Natural killer cell (primary cell): ENCODE measurements around the gene HIVEP3. TPM values are rescaled to one million over a fixed set of nuclear protein-coding genes. Genes with fewer than 3 reads are reported as not detected.

Source experiments
- ATAC-seq, 3 donors: fragments of 150-1000 bp in 2 of 3; fragments of 200-7000 bp in 1 of 3; cut with Tn5 transposase; 1 replicate in 1 of 3; 2 replicates in 2 of 3; pipeline ENCODE4 v1.10.0; 2021; ENCODE audit warnings: mild to moderate bottlenecking in 2 of 3, moderate library complexity in 2 of 3
- DNase-seq, 2 donors: peaks; one replicate each; pipeline versions ENCODE4 v3.0.0 to v3.0.0-alpha.2; 2013 to 2021; ENCODE audit warnings: mixed read lengths in 1 of 2
- H3K27ac ChIP-seq: one replicate; pipeline ENCODE4 v1.5.1; 2013; ENCODE audit warnings: mild to moderate bottlenecking, low read length
- H3K27me3 ChIP-seq: one replicate; pipeline ENCODE4 v1.6.1; 2013; ENCODE audit warnings: low read length; ENCODE audit not compliant: control insufficient read depth, insufficient read depth
- H3K36me3 ChIP-seq: one replicate; pipeline ENCODE4 v1.6.1; 2013; ENCODE audit warnings: low read length; ENCODE audit not compliant: control insufficient read depth, insufficient read depth
- H3K4me1 ChIP-seq: one replicate; pipeline ENCODE4 v1.6.1; 2013; ENCODE audit warnings: low read length; ENCODE audit not compliant: control insufficient read depth, insufficient read depth
- H3K4me3 ChIP-seq: one replicate; pipeline ENCODE4 v1.5.1; 2013; ENCODE audit warnings: low read length
- H3K9me3 ChIP-seq: one replicate; pipeline ENCODE4 v1.6.1; 2013; ENCODE audit warnings: low read length; ENCODE audit not compliant: control insufficient read depth, insufficient read depth
- H3K27ac Mint-ChIP-seq, 2 donors: one replicate each; pipeline ENCODE4 v1.8.0; 2022; ENCODE audit warnings: mild to moderate bottlenecking in 2 of 2, mixed read lengths in 2 of 2, moderate library complexity in 1 of 2
- H3K27me3 Mint-ChIP-seq, 2 donors: one replicate each; pipeline ENCODE4 v1.8.0; 2022; ENCODE audit warnings: low read depth in 2 of 2, mixed read lengths in 2 of 2
- H3K36me3 Mint-ChIP-seq: one replicate; pipeline ENCODE4 v1.8.0; 2022; ENCODE audit warnings: mixed read lengths
- H3K4me1 Mint-ChIP-seq, 2 donors: one replicate each; pipeline ENCODE4 v1.8.0; 2022; ENCODE audit warnings: mixed read lengths in 2 of 2
- H3K4me3 Mint-ChIP-seq: one replicate; pipeline ENCODE4 v1.8.0; 2022; ENCODE audit warnings: mild to moderate bottlenecking, moderate library complexity, mixed read lengths
- H3K9me3 Mint-ChIP-seq, 2 donors: one replicate each; pipeline ENCODE4 v1.8.0; 2022; ENCODE audit warnings: mixed read lengths in 2 of 2
- CTCF ChIP-seq: fragments of 200-600 bp; IDR thresholded peaks from one replicate; pipeline ENCODE4 v1.8.0; 2022; ENCODE audit warnings: antibody characterized with exemption
- WGBS: methylation state at CpG from one replicate; pipeline ENCODE4 v1.1.7; 2013; ENCODE audit warnings: missing lambda C conversion rate; ENCODE audit not compliant: insufficient coverage; 5-methylcytosine and 5-hydroxymethylcytosine counted together
- intact Hi-C: fragments of 100-400 bp; cut with micrococcal nuclease; formaldehyde crosslinking; loops from one replicate; pipeline ENCODE4 v1.14.2; 2022
- total RNA-seq, 4 donors: library from RNA; stranded (reverse); fragments of 120-200 nt in 1 of 4; gene quantifications; one replicate each; pipeline versions ENCODE4 v1.2.3 to v1.2.4, GENCODE V29; 2013 to 2022

HIVEP3 gene
- total RNA-seq, 3 donors from 2014 or later (not counting 1 experiment from before 2014, with no cell fraction given) = 26.2 to 35.2 (median 29.8) TPM

GRCh38 chr1:41483960-41484401, 434.7 kb downstream of the HIVEP3 start:
- H3K9me3 Mint-ChIP-seq = no peaks in the 10 kb centered on the region
- H3K27ac Mint-ChIP-seq = no peak overlapping the region
- DNase-seq = no peak
- no peaks in the 10 kb centered on the region for H3K36me3 Mint-ChIP-seq
- TF ChIP-seq CTCF = no peak
- H3K4me3 ChIP-seq = no peak overlapping the region
- H3K4me3 Mint-ChIP-seq = no peak overlapping the region
- no peak overlapping the region for H3K27ac ChIP-seq
- peaks cover 0 to 7% of the 10 kb centered on the region in 2 donors for H3K4me1 Mint-ChIP-seq
- H3K9me3 ChIP-seq = no peaks in the 10 kb centered on the region
- peaks cover 15 to 25% of the 10 kb centered on the region in 2 donors for H3K27me3 Mint-ChIP-seq
- no peaks in the 10 kb centered on the region for H3K4me1 ChIP-seq
- intact Hi-C loops = no loop called here
- H3K27me3 ChIP-seq = peaks cover 2% of the 10 kb centered on the region
- WGBS = 70% methylated on average over 9 of the region's 9 CpGs
- no peak for ATAC-seq
- H3K36me3 ChIP-seq = no peaks in the 10 kb centered on the region

- Histone ChIP-seq H3K36me3 (no peaks in the 10 kb centered on the region), H3K4me3 (no peak overlapping the region), H3K27me3 (peaks cover 2% of the 10 kb centered on the region), H3K27ac (no peak overlapping the region), H3K9me3 (no peaks in the 10 kb centered on the region), H3K4me1 (no peaks in the 10 kb centered on the region)
- peaks cover 15 to 25% of the 10 kb centered on the region in 2 donors for H3K27me3 Mint-ChIP-seq
- TF ChIP-seq CTCF = no peak
- ATAC-seq = no peak
- intact Hi-C loops = no loop called here
- no peak overlapping the region for H3K27ac Mint-ChIP-seq
- no peaks in the 10 kb centered on the region for H3K9me3 Mint-ChIP-seq
- no peak overlapping the region for H3K4me3 Mint-ChIP-seq
- no peak for DNase-seq
- H3K36me3 Mint-ChIP-seq = no peaks in the 10 kb centered on the region
- 79% methylated on average over 18 of the region's 21 CpGs for WGBS
- peaks cover 0 to 7% of the 10 kb centered on the region in 2 donors for H3K4me1 Mint-ChIP-seq
Observed at GRCh38 chr1:41483001-41483850, 435.5 kb downstream of the HIVEP3 start.

GRCh38 chr1:41482001-41482765, 436.5 kb downstream of the HIVEP3 start:
- H3K27me3 Mint-ChIP-seq = peaks cover 13 to 25% of the 10 kb centered on the region in 2 donors

More at GRCh38 chr1:41482001-41482765, 436.5 kb downstream of the HIVEP3 start:
- Mint-ChIP-seq H3K4me1 (peaks cover 0 to 7% of the 10 kb centered on the region in 2 donors), H3K36me3 (no peaks in the 10 kb centered on the region), H3K27ac (no peak overlapping the region), H3K4me3 (no peak overlapping the region), H3K9me3 (no peaks in the 10 kb centered on the region)
- Histone ChIP-seq H3K27me3 (peaks cover 2% of the 10 kb centered on the region), H3K36me3 (no peaks in the 10 kb centered on the region), H3K4me3 (no peak overlapping the region), H3K9me3 (no peaks in the 10 kb centered on the region), H3K27ac (no peak overlapping the region), H3K4me1 (no peaks in the 10 kb centered on the region)
- DNase-seq = no peak
- intact Hi-C loops = no loop called here
- no peak for TF ChIP-seq CTCF
- ATAC-seq = no peak
- WGBS = 78% methylated on average over 17 of the region's 18 CpGs
